ENCODE measurements around the gene NDUFS3. TPM values are rescaled to one million over a fixed set of nuclear protein-coding genes. Genes with fewer than 3 reads are reported as not detected.
A peak's percentile ranks its signal among the peaks of the same experiment; 100 is the strongest.

NDUFS3 gene
- total and polyA plus RNA-seq, 2 of the 13 experiments (the other 11 are each of a cell fraction or from before 2014, with no cell fraction given): 151 to 184 TPM

- Histone ChIP-seq H3K9me3 (ENCODE audit: low read length) (no peaks in the 10 kb centered on the region), H3K4me3 (replicated peaks in 1 of 3; ENCODE audit: insufficient read depth in 1 of 3, low read depth in 2 of 3, low read length in 3 of 3) (peak overlapping the region in 1 of 3 experiments; percentile 73; a peak in 1 of 6 replicates), H3K4me1 (ENCODE audit: insufficient read depth, low read length) (peaks cover 44% of the 10 kb centered on the region), H3K27me3 (ENCODE audit: control insufficient read depth in 1 of 2, insufficient read depth in 2 of 2, low read length in 2 of 2) (peaks cover 3 to 27% of the 10 kb centered on the region in 2 experiments), H3K27ac (ENCODE audit: extremely low read length, insufficient read depth, low read length) (no peak overlapping the region), H3K9ac (ENCODE audit: insufficient read depth, low read depth, low read length) (no peak overlapping the region), H4K20me1 (ENCODE audit: insufficient read depth, low read length) (no peaks in the 10 kb centered on the region), H2AFZ (ENCODE audit: low read length) (no peak overlapping the region), H3K4me2 (ENCODE audit: low read depth, low read length) (peak overlapping the region; percentile 86), H3K79me2 (ENCODE audit: insufficient read depth, low read length) (no peaks in the 10 kb centered on the region), H3K36me3 (replicated peaks in 1 of 2; ENCODE audit: control insufficient read depth in 1 of 2, insufficient read depth in 2 of 2, low read length in 2 of 2) (no peaks in the 10 kb centered on the region)
- ChIA-PET CTCF (ENCODE audit: low intra/inter-chr PET ratio, low total read pairs) (no interaction called here), POLR2A (interaction anchor here (0.9 kb wide), 1 partner anchor 253 kb away, joined by 3 read pairs; the partner anchor contains the start of gene NUP160)
- TF ChIP-seq ZNF468 (CRISPR knock-in tag; IDR thresholded peaks at IDR 0.05) (no peak), SYNCRIP (IDR thresholded peaks at IDR 0.05; ENCODE audit: insufficient read depth, low read depth, low read length) (no peak), CAMTA2 (CRISPR knock-in tag; IDR thresholded peaks at IDR 0.05; ENCODE audit: borderline replicate concordance) (no peak), GTF2F1 (IDR thresholded peaks at IDR 0.05; ENCODE audit: low read length) (no peak), ZNF850 (CRISPR knock-in tag; conservative IDR thresholded peaks at IDR 0.05) (no peak), ZBTB3 (CRISPR knock-in tag; IDR thresholded peaks at IDR 0.05; ENCODE audit: borderline replicate concordance, low read depth) (no peak), ZNF562 (CRISPR knock-in tag; IDR thresholded peaks at IDR 0.05; ENCODE audit: borderline replicate concordance) (no peak), KDM2A (CRISPR knock-in tag; IDR thresholded peaks at IDR 0.05; ENCODE audit: borderline replicate concordance, low read depth) (no peak), SIN3A (IDR thresholded peaks at IDR 0.05; ENCODE audit: borderline replicate concordance, low read depth, low read length) (no peak), KDM5A (IDR thresholded peaks at IDR 0.05; ENCODE audit: borderline replicate concordance, low read length) (no peak), RNF2 (conservative IDR thresholded peaks at IDR 0.05; ENCODE audit: low read depth) (no peak), ZNF782 (CRISPR knock-in tag; IDR thresholded peaks at IDR 0.05; ENCODE audit: borderline replicate concordance) (no peak), NFKB2 (CRISPR knock-in tag; IDR thresholded peaks at IDR 0.05; ENCODE audit: borderline replicate concordance) (no peak)
- TF ChIP-seq, protein P1, sequence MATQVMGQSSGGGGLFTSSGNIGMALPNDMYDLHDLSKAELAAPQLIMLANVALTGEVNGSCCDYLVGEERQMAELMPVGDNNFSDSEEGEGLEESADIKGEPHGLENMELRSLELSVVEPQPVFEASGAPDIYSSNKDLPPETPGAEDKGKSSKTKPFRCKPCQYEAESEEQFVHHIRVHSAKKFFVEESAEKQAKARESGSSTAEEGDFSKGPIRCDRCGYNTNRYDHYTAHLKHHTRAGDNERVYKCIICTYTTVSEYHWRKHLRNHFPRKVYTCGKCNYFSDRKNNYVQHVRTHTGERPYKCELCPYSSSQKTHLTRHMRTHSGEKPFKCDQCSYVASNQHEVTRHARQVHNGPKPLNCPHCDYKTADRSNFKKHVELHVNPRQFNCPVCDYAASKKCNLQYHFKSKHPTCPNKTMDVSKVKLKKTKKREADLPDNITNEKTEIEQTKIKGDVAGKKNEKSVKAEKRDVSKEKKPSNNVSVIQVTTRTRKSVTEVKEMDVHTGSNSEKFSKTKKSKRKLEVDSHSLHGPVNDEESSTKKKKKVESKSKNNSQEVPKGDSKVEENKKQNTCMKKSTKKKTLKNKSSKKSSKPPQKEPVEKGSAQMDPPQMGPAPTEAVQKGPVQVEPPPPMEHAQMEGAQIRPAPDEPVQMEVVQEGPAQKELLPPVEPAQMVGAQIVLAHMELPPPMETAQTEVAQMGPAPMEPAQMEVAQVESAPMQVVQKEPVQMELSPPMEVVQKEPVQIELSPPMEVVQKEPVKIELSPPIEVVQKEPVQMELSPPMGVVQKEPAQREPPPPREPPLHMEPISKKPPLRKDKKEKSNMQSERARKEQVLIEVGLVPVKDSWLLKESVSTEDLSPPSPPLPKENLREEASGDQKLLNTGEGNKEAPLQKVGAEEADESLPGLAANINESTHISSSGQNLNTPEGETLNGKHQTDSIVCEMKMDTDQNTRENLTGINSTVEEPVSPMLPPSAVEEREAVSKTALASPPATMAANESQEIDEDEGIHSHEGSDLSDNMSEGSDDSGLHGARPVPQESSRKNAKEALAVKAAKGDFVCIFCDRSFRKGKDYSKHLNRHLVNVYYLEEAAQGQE (IDR thresholded peaks at IDR 0.05; ENCODE audit: borderline replicate concordance in 1 of 2, low read depth in 1 of 2, low read length in 2 of 2): no peak
- in situ Hi-C loops (cut with HindIII; ENCODE audit: extremely low pct_ligation_motif_present, low pct_unique_long_range_greater_than_20kb): no loop called here
- 17% methylated on average over 1 of the region's 7 CpGs for WGBS (ENCODE audit: low lambda C conversion rate)
- ATAC-seq: peak; percentile 35
- DNase-seq (ENCODE audit: low spot score): no peak
- FAIRE-seq: no peak
- intact Hi-C loops (cut with micrococcal nuclease; ENCODE audit: unreplicated experiment): no loop called here
- BruUV-seq (replicated peaks): no TSS peak
Measured at GRCh38 chr11:47595029-47595428, 16.2 kb downstream of the NDUFS3 start.

All from HepG2 (cell line).